PC-3 (cell line): ENCODE results near the gene PAK4. TPM values are rescaled to one million over a fixed set of nuclear protein-coding genes. Genes with fewer than 3 reads are reported as not detected.
A peak's percentile ranks its signal among the peaks of the same experiment; 100 is the strongest.

Source experiments
- ATAC-seq: fragments of 200-7000 bp; cut with Tn5 transposase; 2 replicates; pipeline ENCODE4 v1.9.1; 2020; ENCODE audit warnings: mild to moderate bottlenecking, moderate library complexity
- BruUV-seq: library from RNA; stranded (reverse); fragments of 400-500 nt; replicated peaks from 2 replicates; lab custom pipeline; 2021; lab: Mats Ljungman, UMichigan
- CTCF ChIA-PET: fragments of 300-600 bp; sonication (Branson Sonifier 250); formaldehyde crosslinking; loops from one replicate; lab custom pipeline; 2022; ENCODE audit warnings: antibody characterized with exemption; lab: Charles Lee
- POLR2A ChIA-PET: fragments of 300-600 bp; sonication (Branson Sonifier 250); formaldehyde crosslinking; loops from one replicate; lab custom pipeline; 2022; ENCODE audit warnings: antibody characterized with exemption; ENCODE audit not compliant: unreplicated experiment; lab: Charles Lee
- DNase-seq: peaks from one replicate; pipeline ENCODE4 v3.0.0-alpha.2; 2015
- H2AFZ ChIP-seq: fragments of 300-600 bp; sonication (generic); 2 replicates; pipeline ENCODE4 v1.6.0; 2016; ENCODE audit warnings: antibody characterized with exemption, low read length
- H3F3A ChIP-seq: fragments of 300-600 bp; sonication (generic); one replicate; pipeline ENCODE4 v1.6.0; 2017; ENCODE audit warnings: antibody characterized with exemption, low read length, control low read depth, mild to moderate bottlenecking; ENCODE audit not compliant: unreplicated experiment
- H3K27ac ChIP-seq: fragments of 300-600 bp; sonication (generic); 2 replicates; pipeline ENCODE4 v1.5.1; 2016; ENCODE audit warnings: mild to moderate bottlenecking, low read length
- H3K27me3 ChIP-seq: fragments of 300-600 bp; sonication (generic); 2 replicates; pipeline ENCODE4 v1.6.1; 2016; ENCODE audit warnings: low read length, mixed read lengths
- H3K36me3 ChIP-seq: fragments of 300-600 bp; sonication (generic); 2 replicates; pipeline ENCODE4 v1.6.1; 2016; ENCODE audit warnings: low read depth, mixed run types, low read length, mixed read lengths
- H3K4me1 ChIP-seq: fragments of 300-600 bp; sonication (generic); 2 replicates; pipeline ENCODE4 v1.5.1; 2016; ENCODE audit warnings: low read length; ENCODE audit not compliant: insufficient read depth
- H3K4me2 ChIP-seq: fragments of 300-600 bp; sonication (generic); 2 replicates; pipeline ENCODE4 v1.6.0; 2016; ENCODE audit warnings: low read length
- H3K4me3 ChIP-seq: fragments of 300-600 bp; sonication (generic); 2 replicates; pipeline ENCODE4 v1.5.1; 2016; ENCODE audit warnings: mild to moderate bottlenecking, low read length, mixed read lengths
- H3K79me2 ChIP-seq: fragments of 300-600 bp; sonication (generic); 2 replicates; pipeline ENCODE4 v1.6.1; 2017; ENCODE audit warnings: low read length, mixed read lengths
- H3K9ac ChIP-seq: fragments of 300-600 bp; sonication (generic); 2 replicates; pipeline ENCODE4 v1.6.0; 2016; ENCODE audit warnings: mild to moderate bottlenecking, low read length
- H3K9me2 ChIP-seq: fragments of 300-600 bp; sonication (generic); replicated peaks from 2 replicates; pipeline ENCODE4 v1.6.1; 2016; ENCODE audit warnings: mixed run types, low read length, mixed read lengths
- H3K9me3 ChIP-seq: fragments of 300-600 bp; sonication (generic); 2 replicates; pipeline ENCODE4 v1.6.1; 2016; ENCODE audit warnings: low read length, mixed read lengths
- H4K20me1 ChIP-seq: fragments of 300-600 bp; sonication (generic); 2 replicates; pipeline ENCODE4 v1.6.1; 2016; ENCODE audit warnings: low read length, mixed read lengths
- EZH2 ChIP-seq: fragments of 300-600 bp; sonication (generic); IDR thresholded peaks from one replicate; pipeline ENCODE4 v1.6.1; 2017; ENCODE audit warnings: antibody characterized with exemption, mild to moderate bottlenecking, low read length; ENCODE audit not compliant: unreplicated experiment
- EZH2phosphoT487 ChIP-seq: fragments of 300-600 bp; sonication (generic); IDR thresholded peaks from 2 replicates; pipeline ENCODE4 v1.6.1; 2018; ENCODE audit warnings: mild to moderate bottlenecking, antibody characterized with exemption, low read length, borderline replicate concordance
- intact Hi-C: fragments of 100-400 bp; cut with micrococcal nuclease; formaldehyde crosslinking; loops from 2 replicates; pipeline ENCODE4 v1.9.0; 2023
- total RNA-seq: library from RNA; depleted of rRNA; stranded (reverse); fragments of >200 nt; gene quantifications from 2 replicates; pipeline ENCODE4 v1.2.3, GENCODE V29; 2014
- TF ChIP-seq, protein P1 (sequence below): fragments of 300-600 bp; sonication (generic); conservative IDR thresholded peaks from 2 replicates; pipeline ENCODE4 v1.5.1; 2017; ENCODE audit warnings: antibody characterized with exemption, low read depth, mild to moderate bottlenecking, low read length

Gene PAK4
- total RNA-seq, 1 experiment from 2014 or later: 13.5 TPM

DNA sequence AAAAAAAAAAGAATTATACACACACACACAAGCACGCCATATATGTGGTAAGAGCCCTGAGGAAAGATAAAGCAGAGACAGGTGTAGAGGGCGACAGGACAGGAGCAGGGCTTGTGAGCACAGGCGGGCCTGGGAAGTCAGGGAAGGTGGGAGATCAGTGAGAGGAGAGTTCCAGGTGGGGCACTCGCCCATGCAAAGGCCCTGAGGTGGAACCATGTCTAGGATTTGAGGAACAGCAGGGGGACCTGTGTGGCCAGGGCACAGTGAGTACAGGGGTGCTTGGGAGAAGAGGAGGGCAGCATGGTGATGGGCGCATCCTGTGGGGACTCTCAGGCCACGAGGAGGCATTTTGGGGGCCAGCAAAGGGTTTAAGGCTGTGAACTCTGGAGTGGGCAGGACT lies 38.7 kb downstream of the PAK4 start:
- H3F3A ChIP-seq: no peaks in the 10 kb centered on the region
- peaks cover 42% of the 10 kb centered on the region for H3K79me2 ChIP-seq
- H3K36me3 ChIP-seq: no peaks in the 10 kb centered on the region
- no peaks in the 10 kb centered on the region for H3K9me2 ChIP-seq
- DNase-seq (no peak), ATAC-seq (no peak)
- no peak overlapping the region for H3K9ac ChIP-seq
- peaks cover 30% of the 10 kb centered on the region for H3K4me1 ChIP-seq
- ChIA-PET POLR2A (no interaction called here), CTCF (no interaction called here)
- H3K9me3 ChIP-seq: no peaks in the 10 kb centered on the region
- no TSS peak for BruUV-seq
- no peaks in the 10 kb centered on the region for H3K27me3 ChIP-seq
- H3K4me2 ChIP-seq: no peak overlapping the region
- no peak overlapping the region for H2AFZ ChIP-seq
- intact Hi-C loops: no loop called here
- H4K20me1 ChIP-seq: no peaks in the 10 kb centered on the region; the same call in 1 of the 2 replicates
- no peak for TF ChIP-seq EZH2phosphoT487
- no peak overlapping the region for H3K4me3 ChIP-seq
- no peak overlapping the region for H3K27ac ChIP-seq

DNA sequence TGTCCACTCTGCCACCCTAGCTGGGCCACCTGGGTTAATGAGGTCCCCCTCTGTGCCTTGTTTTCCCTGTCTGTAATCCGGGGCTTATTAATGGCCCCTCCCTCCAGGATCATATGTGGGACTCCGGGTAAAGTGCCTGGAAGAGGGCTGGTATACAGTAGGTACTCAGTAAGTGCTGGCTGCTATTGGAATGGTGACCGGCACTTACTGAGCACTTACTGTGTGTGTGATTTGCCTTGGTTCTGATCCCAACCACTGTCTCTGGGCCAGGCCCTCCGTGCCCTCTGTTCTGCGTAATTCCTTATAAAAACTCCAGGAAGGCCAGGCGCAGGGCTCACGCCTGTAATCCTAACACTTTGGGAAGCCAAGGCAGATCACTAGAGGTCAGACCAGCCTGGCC lies 40.3 kb downstream of the PAK4 start:
- intact Hi-C loops: no loop called here
- no TSS peak for BruUV-seq
- no peaks in the 10 kb centered on the region for H3K9me2 ChIP-seq
- CTCF ChIA-PET: no interaction called here
- H3K79me2 ChIP-seq: peaks cover 39% of the 10 kb centered on the region
- H2AFZ ChIP-seq: no peak overlapping the region
- H3K4me1 ChIP-seq: peaks cover 19% of the 10 kb centered on the region
- DNase-seq: no peak
- no peaks in the 10 kb centered on the region for H3K9me3 ChIP-seq
- H3K9ac ChIP-seq: no peak overlapping the region
- POLR2A ChIA-PET: no interaction called here
- no peaks in the 10 kb centered on the region; the same call in 1 of the 2 replicates for H4K20me1 ChIP-seq
- no peak overlapping the region for H3K4me3 ChIP-seq
- no peaks in the 10 kb centered on the region for H3F3A ChIP-seq
- TF ChIP-seq EZH2phosphoT487 (no peak), EZH2 (no peak)
- TF ChIP-seq, protein P1, sequence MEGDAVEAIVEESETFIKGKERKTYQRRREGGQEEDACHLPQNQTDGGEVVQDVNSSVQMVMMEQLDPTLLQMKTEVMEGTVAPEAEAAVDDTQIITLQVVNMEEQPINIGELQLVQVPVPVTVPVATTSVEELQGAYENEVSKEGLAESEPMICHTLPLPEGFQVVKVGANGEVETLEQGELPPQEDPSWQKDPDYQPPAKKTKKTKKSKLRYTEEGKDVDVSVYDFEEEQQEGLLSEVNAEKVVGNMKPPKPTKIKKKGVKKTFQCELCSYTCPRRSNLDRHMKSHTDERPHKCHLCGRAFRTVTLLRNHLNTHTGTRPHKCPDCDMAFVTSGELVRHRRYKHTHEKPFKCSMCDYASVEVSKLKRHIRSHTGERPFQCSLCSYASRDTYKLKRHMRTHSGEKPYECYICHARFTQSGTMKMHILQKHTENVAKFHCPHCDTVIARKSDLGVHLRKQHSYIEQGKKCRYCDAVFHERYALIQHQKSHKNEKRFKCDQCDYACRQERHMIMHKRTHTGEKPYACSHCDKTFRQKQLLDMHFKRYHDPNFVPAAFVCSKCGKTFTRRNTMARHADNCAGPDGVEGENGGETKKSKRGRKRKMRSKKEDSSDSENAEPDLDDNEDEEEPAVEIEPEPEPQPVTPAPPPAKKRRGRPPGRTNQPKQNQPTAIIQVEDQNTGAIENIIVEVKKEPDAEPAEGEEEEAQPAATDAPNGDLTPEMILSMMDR: no peak
- no peaks in the 10 kb centered on the region for H3K27me3 ChIP-seq
- H3K4me2 ChIP-seq: no peak overlapping the region
- no peaks in the 10 kb centered on the region for H3K36me3 ChIP-seq
- ATAC-seq: no peak
- no peak overlapping the region for H3K27ac ChIP-seq

DNA sequence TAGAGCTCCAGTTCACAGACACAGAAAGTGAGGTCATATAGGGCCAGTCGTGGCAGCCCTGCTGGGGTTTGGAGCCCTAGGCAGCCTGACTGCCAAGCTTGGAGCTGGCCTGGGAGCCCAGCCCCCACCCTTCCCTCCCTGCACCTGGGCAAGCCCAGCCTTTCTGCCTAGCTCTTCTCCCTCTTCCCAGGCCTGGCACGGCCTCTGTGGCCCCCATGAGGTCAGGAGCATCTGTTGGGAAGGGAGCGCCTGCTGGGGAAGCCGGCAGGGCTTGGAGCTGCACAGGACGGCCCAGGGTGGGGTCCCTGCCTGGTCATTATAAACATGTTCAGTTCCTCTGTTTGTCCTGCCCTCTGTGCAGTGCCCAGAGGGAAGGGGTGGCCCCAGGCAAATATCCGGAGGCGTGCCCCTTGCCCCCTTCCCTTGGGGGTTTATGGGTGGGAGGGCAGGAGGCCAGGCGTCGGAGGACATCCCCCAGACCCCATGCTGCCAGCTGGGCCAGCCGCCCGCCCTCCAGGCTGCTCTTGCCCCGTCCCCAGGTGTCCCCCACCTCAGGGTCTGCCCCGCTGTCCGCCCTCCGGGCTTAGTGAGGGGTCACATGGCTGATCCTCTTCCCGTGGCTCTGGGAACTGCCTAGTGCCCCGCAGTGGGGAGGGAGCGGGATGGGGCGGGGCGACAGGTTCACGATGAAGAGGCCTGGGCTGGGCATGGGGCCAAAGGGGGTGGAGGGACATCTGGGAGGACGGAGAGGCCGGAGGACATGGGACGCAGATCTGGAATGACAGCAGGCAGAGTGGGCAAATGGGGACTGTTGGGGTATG lies 41.2 kb downstream of the PAK4 start:
- Histone ChIP-seq H3K9me3 (no peaks in the 10 kb centered on the region), H3K9me2 (no peaks in the 10 kb centered on the region), H3K4me3 (no peak overlapping the region), H3K4me1 (peaks cover 16% of the 10 kb centered on the region), H3K27ac (peak overlapping the region; percentile 44), H3K9ac (no peak overlapping the region), H3K4me2 (peak overlapping the region; percentile 61), H3K36me3 (no peaks in the 10 kb centered on the region), H4K20me1 (no peaks in the 10 kb centered on the region; the same call in 1 of the 2 replicates), H2AFZ (no peak overlapping the region), H3K79me2 (peaks cover 30% of the 10 kb centered on the region), H3K27me3 (no peaks in the 10 kb centered on the region), H3F3A (no peaks in the 10 kb centered on the region)
- ChIA-PET POLR2A (no interaction called here), CTCF (interaction anchor here (0.6 kb wide), 1 partner anchor 199 kb away, joined by 3 read pairs; no protein-coding TSS in a partner anchor)
- BruUV-seq: no TSS peak
- ATAC-seq: peak; percentile 33
- intact Hi-C loops: no loop called here
- TF ChIP-seq EZH2: no peak
- TF ChIP-seq, protein P1: no peak
- no peak for TF ChIP-seq EZH2phosphoT487
- DNase-seq: peak; percentile 44
